Erythroblast (primary cell): ENCODE measurements around the gene TMEM81.

Experiments used
- GATA1 ChIP-seq: IDR thresholded peaks from 2 replicates; pipeline ENCODE4 v1.6.1; 2011; ENCODE audit warnings: low read depth, mild to moderate bottlenecking, control low read depth, low read length, moderate library complexity
- POLR2A ChIP-seq: IDR thresholded peaks from 2 replicates; pipeline ENCODE4 v1.6.1; 2011; ENCODE audit warnings: mild to moderate bottlenecking, low read length

DNA sequence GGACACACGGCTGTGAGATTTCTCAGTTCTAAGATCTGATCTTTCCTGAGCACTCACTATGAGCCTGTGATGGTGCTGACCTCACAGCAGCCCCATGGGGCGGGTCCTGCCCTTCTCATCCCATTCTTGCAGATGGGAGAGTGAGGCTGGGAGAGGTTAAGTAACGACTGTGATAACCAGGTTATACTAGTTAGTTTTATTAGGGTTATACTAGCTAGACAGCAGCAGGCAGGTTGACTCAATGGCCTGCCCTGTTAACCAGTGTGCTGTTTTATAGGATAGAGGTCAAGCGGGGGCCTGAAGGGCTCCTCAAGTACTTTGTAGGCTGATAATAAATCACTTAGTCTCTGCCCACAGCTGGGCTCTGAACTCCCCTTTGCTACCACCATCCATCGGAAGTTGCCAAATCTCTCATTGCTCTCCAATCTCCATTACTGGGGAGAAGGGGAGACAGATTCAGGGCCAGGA is 36.5 kb downstream of the TMEM81 start:
- no peak for TF ChIP-seq POLR2A
- no peak for TF ChIP-seq GATA1
